ENCODE data around the gene DIP2C.

DNA sequence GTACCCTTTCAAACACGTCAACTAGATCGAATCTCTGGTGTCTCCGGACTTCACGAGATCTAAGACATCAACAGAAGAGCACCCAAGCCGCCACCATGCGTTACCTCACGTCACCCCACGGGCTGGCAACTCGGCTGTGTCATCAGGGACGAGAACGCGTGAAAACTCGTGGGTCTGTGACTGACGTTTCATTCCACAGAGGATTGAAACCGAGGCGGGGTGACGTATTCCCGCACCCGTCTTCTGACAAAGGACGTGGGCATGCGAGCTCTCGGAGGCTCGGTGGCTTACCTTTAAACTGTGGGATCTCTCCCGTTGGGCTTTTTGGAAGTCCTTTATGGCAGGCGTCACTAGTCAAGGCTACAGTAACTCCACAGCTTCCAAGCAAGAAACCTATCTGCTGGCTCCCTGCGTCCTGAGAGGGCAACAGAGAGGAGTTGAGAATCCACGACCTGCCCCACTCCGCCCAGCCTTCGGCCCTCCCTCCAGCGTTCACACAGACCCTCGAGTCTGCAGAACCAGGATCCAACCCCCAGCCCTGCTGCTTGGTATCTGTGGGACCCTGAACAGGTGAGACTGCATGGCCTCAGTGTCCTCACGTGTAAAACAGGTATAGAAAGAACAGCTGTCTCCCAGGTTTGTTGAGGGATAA, 298.9 kb downstream of the DIP2C start:
- TF ChIP-seq POLR2AphosphoS5 (IDR thresholded peaks at IDR 0.05; ENCODE audit: low read depth, low read length), result no peak
- no peak for TF ChIP-seq POLR2A (IDR thresholded peaks at IDR 0.05; ENCODE audit: low read depth, low read length)
- TF ChIP-seq TAF1 (IDR thresholded peaks at IDR 0.05; ENCODE audit: borderline replicate concordance, low read depth, low read length), result no peak

All from GM12892 (cell line).